Stimulated activated naive CD8-positive, alpha-beta T cell treated with anti-CD3 and anti-CD28 coated beads, Interleukin-15, Interleukin-2, amounts not matched to agents 100 ng/mL and 50 ng/mL, for 24 hours (primary cell): ENCODE results near the gene ABCA1.

Experiments
- H3K27ac Mint-ChIP-seq: one replicate; pipeline ENCODE4 v1.8.0; 2021; ENCODE audit warnings: mild to moderate bottlenecking, mixed read lengths
- H3K27me3 Mint-ChIP-seq: one replicate; pipeline ENCODE4 v1.8.0; 2021; ENCODE audit warnings: mixed read lengths
- H3K36me3 Mint-ChIP-seq: one replicate; pipeline ENCODE4 v1.8.0; 2021; ENCODE audit warnings: low read depth, mixed read lengths
- H3K4me1 Mint-ChIP-seq: one replicate; pipeline ENCODE4 v1.8.0; 2021; ENCODE audit warnings: low read depth, mixed read lengths
- H3K4me3 Mint-ChIP-seq: one replicate; pipeline ENCODE4 v1.8.0; 2021; ENCODE audit warnings: mild to moderate bottlenecking, mixed read lengths
- H3K9me3 Mint-ChIP-seq: one replicate; pipeline ENCODE4 v1.8.0; 2021; ENCODE audit warnings: mixed read lengths

The ABCA1 gene

GRCh38 chr9:104800068-104800785 lies 127.7 kb downstream of the ABCA1 start:
- Mint-ChIP-seq H3K9me3 (no peaks in the 10 kb centered on the region), H3K4me1 (no peaks in the 10 kb centered on the region), H3K27me3 (no peaks in the 10 kb centered on the region)

GRCh38 chr9:104798209-104798995 lies 129.6 kb downstream of the ABCA1 start:
- H3K27ac Mint-ChIP-seq, result no peak overlapping the region
- no peaks in the 10 kb centered on the region for H3K27me3 Mint-ChIP-seq
- no peaks in the 10 kb centered on the region for H3K9me3 Mint-ChIP-seq
- H3K4me3 Mint-ChIP-seq, result no peak overlapping the region
- H3K36me3 Mint-ChIP-seq, result peaks cover 15% of the 10 kb centered on the region
- peaks cover 5% of the 10 kb centered on the region for H3K4me1 Mint-ChIP-seq

More at GRCh38 chr9:104800068-104800785, 127.7 kb downstream of the ABCA1 start:
- Mint-ChIP-seq H3K4me3 (no peak overlapping the region), H3K27ac (no peak overlapping the region), H3K36me3 (peaks cover 8% of the 10 kb centered on the region)

- Mint-ChIP-seq H3K4me3 (no peak overlapping the region), H3K36me3 (peaks cover 33% of the 10 kb centered on the region), H3K4me1 (peaks cover 5% of the 10 kb centered on the region), H3K27me3 (no peaks in the 10 kb centered on the region), H3K9me3 (no peaks in the 10 kb centered on the region), H3K27ac (no peak overlapping the region)
Measured at GRCh38 chr9:104795857-104796256, 132.1 kb downstream of the ABCA1 start.

GRCh38 chr9:104795082-104795481 lies 132.9 kb downstream of the ABCA1 start:
- H3K36me3 Mint-ChIP-seq, result peaks cover 35% of the 10 kb centered on the region

GRCh38 chr9:104794070-104794469 lies 133.9 kb downstream of the ABCA1 start:
- Mint-ChIP-seq H3K4me1 (peaks cover 5% of the 10 kb centered on the region), H3K27ac (no peak overlapping the region), H3K4me3 (no peak overlapping the region), H3K36me3 (peaks cover 35% of the 10 kb centered on the region), H3K27me3 (no peaks in the 10 kb centered on the region), H3K9me3 (no peaks in the 10 kb centered on the region)

More at GRCh38 chr9:104795082-104795481, 132.9 kb downstream of the ABCA1 start:
- H3K27me3 Mint-ChIP-seq, result no peaks in the 10 kb centered on the region
- no peaks in the 10 kb centered on the region for H3K9me3 Mint-ChIP-seq
- peaks cover 5% of the 10 kb centered on the region for H3K4me1 Mint-ChIP-seq
- no peak overlapping the region for H3K27ac Mint-ChIP-seq
- H3K4me3 Mint-ChIP-seq, result no peak overlapping the region

GRCh38 chr9:104788251-104788650 lies 139.7 kb downstream of the ABCA1 start:
- Mint-ChIP-seq H3K27me3 (no peaks in the 10 kb centered on the region), H3K9me3 (no peaks in the 10 kb centered on the region)

GRCh38 chr9:104787306-104788015 lies 140.5 kb downstream of the ABCA1 start:
- H3K4me3 Mint-ChIP-seq, result no peak overlapping the region
- H3K4me1 Mint-ChIP-seq, result no peaks in the 10 kb centered on the region
- H3K27ac Mint-ChIP-seq, result no peak overlapping the region
- no peaks in the 10 kb centered on the region for H3K9me3 Mint-ChIP-seq
- no peaks in the 10 kb centered on the region for H3K27me3 Mint-ChIP-seq
- H3K36me3 Mint-ChIP-seq, result peaks cover 17% of the 10 kb centered on the region

More at GRCh38 chr9:104788251-104788650, 139.7 kb downstream of the ABCA1 start:
- Mint-ChIP-seq H3K4me1 (no peaks in the 10 kb centered on the region), H3K27ac (no peak overlapping the region), H3K36me3 (peaks cover 24% of the 10 kb centered on the region), H3K4me3 (no peak overlapping the region)

GRCh38 chr9:104786293-104786692 lies 141.7 kb downstream of the ABCA1 start:
- H3K4me3 Mint-ChIP-seq, result no peak overlapping the region
- H3K4me1 Mint-ChIP-seq, result no peaks in the 10 kb centered on the region
- H3K36me3 Mint-ChIP-seq, result peaks cover 11% of the 10 kb centered on the region
- no peak overlapping the region for H3K27ac Mint-ChIP-seq
- H3K9me3 Mint-ChIP-seq, result no peaks in the 10 kb centered on the region
- no peaks in the 10 kb centered on the region for H3K27me3 Mint-ChIP-seq

- Mint-ChIP-seq H3K4me1 (no peaks in the 10 kb centered on the region), H3K27ac (peak overlapping the region; percentile 13), H3K4me3 (no peak overlapping the region), H3K27me3 (no peaks in the 10 kb centered on the region), H3K9me3 (no peaks in the 10 kb centered on the region), H3K36me3 (peaks cover 7% of the 10 kb centered on the region)
Measured at GRCh38 chr9:104784098-104784497, 143.9 kb downstream of the ABCA1 start.

GRCh38 chr9:104783588-104783987 lies 144.4 kb downstream of the ABCA1 start:
- H3K9me3 Mint-ChIP-seq, result no peaks in the 10 kb centered on the region
- H3K27me3 Mint-ChIP-seq, result no peaks in the 10 kb centered on the region
- no peaks in the 10 kb centered on the region for H3K4me1 Mint-ChIP-seq
- H3K27ac Mint-ChIP-seq, result no peak overlapping the region
- H3K36me3 Mint-ChIP-seq, result peaks cover 7% of the 10 kb centered on the region
- no peak overlapping the region for H3K4me3 Mint-ChIP-seq

- Mint-ChIP-seq H3K27ac (no peak overlapping the region), H3K9me3 (no peaks in the 10 kb centered on the region), H3K27me3 (no peaks in the 10 kb centered on the region), H3K4me3 (no peak overlapping the region), H3K4me1 (no peaks in the 10 kb centered on the region), H3K36me3 (peaks cover 7% of the 10 kb centered on the region)
Measured at GRCh38 chr9:104780796-104781395, 147.1 kb downstream of the ABCA1 start.

GRCh38 chr9:104779946-104780535 lies 147.9 kb downstream of the ABCA1 start:
- Mint-ChIP-seq H3K9me3 (no peaks in the 10 kb centered on the region), H3K4me1 (no peaks in the 10 kb centered on the region), H3K27ac (no peak overlapping the region), H3K4me3 (no peak overlapping the region), H3K36me3 (peaks cover 4% of the 10 kb centered on the region), H3K27me3 (no peaks in the 10 kb centered on the region)

GRCh38 chr9:104779334-104779733 lies 148.6 kb downstream of the ABCA1 start:
- peaks cover 2% of the 10 kb centered on the region for H3K36me3 Mint-ChIP-seq
- H3K27ac Mint-ChIP-seq, result no peak overlapping the region
- H3K27me3 Mint-ChIP-seq, result no peaks in the 10 kb centered on the region
- no peaks in the 10 kb centered on the region for H3K9me3 Mint-ChIP-seq
- no peaks in the 10 kb centered on the region for H3K4me1 Mint-ChIP-seq
- no peak overlapping the region for H3K4me3 Mint-ChIP-seq

- no peaks in the 10 kb centered on the region for H3K36me3 Mint-ChIP-seq
- no peaks in the 10 kb centered on the region for H3K4me1 Mint-ChIP-seq
- no peaks in the 10 kb centered on the region for H3K9me3 Mint-ChIP-seq
- H3K27me3 Mint-ChIP-seq, result no peaks in the 10 kb centered on the region
- H3K4me3 Mint-ChIP-seq, result no peak overlapping the region
- H3K27ac Mint-ChIP-seq, result no peak overlapping the region
Measured at GRCh38 chr9:104778802-104779201, 149.2 kb downstream of the ABCA1 start.
